HUES48 (cell line): ENCODE results near the gene CSTPP1.
"Not testable (repeated sequence)": the region's sequence is repeated elsewhere in the genome, so short reads cannot be mapped to it uniquely, and the experiment has no call there.

ENCODE experiments used
- H3K27ac ChIP-seq: one replicate; pipeline ENCODE4 v1.7.0; 2013; ENCODE audit warnings: low read depth, low read length, inconsistent platforms
- H3K27me3 ChIP-seq: 2 replicates; pipeline ENCODE4 v1.6.1; 2013; ENCODE audit warnings: mild to moderate bottlenecking, low read length; ENCODE audit not compliant: control insufficient read depth, insufficient read depth
- H3K36me3 ChIP-seq: 2 replicates; pipeline ENCODE4 v1.6.1; 2013; ENCODE audit warnings: low read length; ENCODE audit not compliant: control insufficient read depth, insufficient read depth
- H3K4me1 ChIP-seq: 2 replicates; pipeline ENCODE4 v1.6.1; 2013; ENCODE audit warnings: mild to moderate bottlenecking, low read length; ENCODE audit not compliant: control insufficient read depth, insufficient read depth
- H3K4me3 ChIP-seq: 2 replicates; pipeline ENCODE4 v1.5.1; 2013; ENCODE audit warnings: mild to moderate bottlenecking, low read depth, low read length
- H3K9ac ChIP-seq: 2 replicates; pipeline ENCODE4 v1.6.1; 2013; ENCODE audit warnings: mild to moderate bottlenecking, low read depth, low read length, moderate library complexity
- H3K9me3 ChIP-seq: 2 replicates; pipeline ENCODE4 v1.6.1; 2013; ENCODE audit warnings: low read length; ENCODE audit not compliant: control insufficient read depth, insufficient read depth

Gene CSTPP1

DNA sequence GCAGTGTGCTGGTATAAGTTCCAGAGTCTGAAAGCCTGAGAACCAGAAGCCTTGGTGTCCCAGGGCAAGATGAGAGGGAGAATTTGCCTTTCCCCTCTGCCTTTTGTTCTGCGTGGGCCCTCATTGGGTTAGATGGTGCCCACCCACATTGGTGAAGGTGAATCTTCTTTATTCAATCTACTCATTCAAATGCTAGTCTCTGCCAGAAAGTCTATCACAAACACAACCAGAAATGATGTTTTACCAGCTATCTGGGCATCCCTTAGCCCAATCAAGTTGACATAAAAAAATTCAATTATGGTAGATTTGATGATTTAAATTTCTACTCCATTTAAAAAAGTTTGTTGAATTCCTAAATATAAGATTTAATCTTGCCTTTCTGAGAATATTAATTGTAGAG, 22.2 kb downstream of the CSTPP1 start:
- Histone ChIP-seq H3K27ac (no peak overlapping the region), H3K36me3 (no peaks in the 10 kb centered on the region), H3K27me3 (no peaks in the 10 kb centered on the region), H3K4me1 (no peaks in the 10 kb centered on the region), H3K4me3 (no peak overlapping the region), H3K9me3 (no peaks in the 10 kb centered on the region), H3K9ac (no peak overlapping the region)

GRCh38 chr11:46961041-46961440, 24.5 kb downstream of the CSTPP1 start:
- Histone ChIP-seq H3K36me3 (no peaks in the 10 kb centered on the region), H3K27ac (no peak overlapping the region), H3K9ac (no peak overlapping the region), H3K4me3 (no peak overlapping the region), H3K4me1 (no peaks in the 10 kb centered on the region), H3K9me3 (no peaks in the 10 kb centered on the region), H3K27me3 (no peaks in the 10 kb centered on the region)

- H3K9me3 ChIP-seq, H3K4me1 ChIP-seq, H3K27me3 ChIP-seq, H3K9ac ChIP-seq, H3K36me3 ChIP-seq, H3K27ac ChIP-seq, H3K4me3 ChIP-seq: not testable (repeated sequence)
Observed at GRCh38 chr11:46961886-46962285, 25.3 kb downstream of the CSTPP1 start.

- H3K36me3 ChIP-seq = no peaks in the 10 kb centered on the region
Observed at GRCh38 chr11:46963844-46964243, 27.3 kb downstream of the CSTPP1 start.

DNA sequence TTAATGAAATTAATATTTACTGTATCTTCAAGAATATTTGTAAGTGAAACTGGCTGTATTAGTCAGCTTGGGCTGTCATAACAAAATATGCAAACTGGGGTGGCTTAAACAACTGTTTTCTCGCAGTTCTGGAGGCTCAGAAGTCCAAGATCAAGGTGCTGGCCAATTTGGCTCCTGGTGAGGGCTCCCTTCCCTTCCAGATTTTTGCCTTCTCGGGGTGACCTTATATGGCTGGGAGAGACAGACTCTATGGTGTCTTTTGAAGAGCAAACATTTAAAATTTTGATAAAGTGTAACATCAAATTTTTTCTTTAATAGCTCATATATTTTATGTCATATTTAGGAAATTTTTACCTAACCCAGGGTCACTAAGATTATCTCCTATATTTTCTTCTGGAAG, 30.2 kb downstream of the CSTPP1 start:
- H3K36me3 ChIP-seq = no peaks in the 10 kb centered on the region
- no peak overlapping the region for H3K27ac ChIP-seq
- H3K4me3 ChIP-seq = no peak overlapping the region
- H3K9me3 ChIP-seq = no peaks in the 10 kb centered on the region
- H3K4me1 ChIP-seq = no peaks in the 10 kb centered on the region
- H3K9ac ChIP-seq = no peak overlapping the region
- H3K27me3 ChIP-seq = no peaks in the 10 kb centered on the region

More at GRCh38 chr11:46963844-46964243, 27.3 kb downstream of the CSTPP1 start:
- H3K4me3 ChIP-seq = no peak overlapping the region
- no peaks in the 10 kb centered on the region for H3K27me3 ChIP-seq
- no peak overlapping the region for H3K27ac ChIP-seq
- H3K4me1 ChIP-seq = no peaks in the 10 kb centered on the region
- no peaks in the 10 kb centered on the region for H3K9me3 ChIP-seq
- H3K9ac ChIP-seq = no peak overlapping the region

GRCh38 chr11:46967962-46968361, 31.4 kb downstream of the CSTPP1 start:
- Histone ChIP-seq H3K4me1 (no peaks in the 10 kb centered on the region), H3K27ac (no peak overlapping the region), H3K27me3 (no peaks in the 10 kb centered on the region), H3K36me3 (no peaks in the 10 kb centered on the region), H3K9me3 (no peaks in the 10 kb centered on the region), H3K9ac (no peak overlapping the region), H3K4me3 (no peak overlapping the region)

GRCh38 chr11:46969379-46969778, 32.8 kb downstream of the CSTPP1 start:
- no peak overlapping the region for H3K27ac ChIP-seq
- H3K27me3 ChIP-seq = no peaks in the 10 kb centered on the region
- no peaks in the 10 kb centered on the region for H3K4me1 ChIP-seq
- H3K9ac ChIP-seq = no peak overlapping the region
- H3K9me3 ChIP-seq = no peaks in the 10 kb centered on the region
- no peaks in the 10 kb centered on the region for H3K36me3 ChIP-seq
- no peak overlapping the region for H3K4me3 ChIP-seq

DNA sequence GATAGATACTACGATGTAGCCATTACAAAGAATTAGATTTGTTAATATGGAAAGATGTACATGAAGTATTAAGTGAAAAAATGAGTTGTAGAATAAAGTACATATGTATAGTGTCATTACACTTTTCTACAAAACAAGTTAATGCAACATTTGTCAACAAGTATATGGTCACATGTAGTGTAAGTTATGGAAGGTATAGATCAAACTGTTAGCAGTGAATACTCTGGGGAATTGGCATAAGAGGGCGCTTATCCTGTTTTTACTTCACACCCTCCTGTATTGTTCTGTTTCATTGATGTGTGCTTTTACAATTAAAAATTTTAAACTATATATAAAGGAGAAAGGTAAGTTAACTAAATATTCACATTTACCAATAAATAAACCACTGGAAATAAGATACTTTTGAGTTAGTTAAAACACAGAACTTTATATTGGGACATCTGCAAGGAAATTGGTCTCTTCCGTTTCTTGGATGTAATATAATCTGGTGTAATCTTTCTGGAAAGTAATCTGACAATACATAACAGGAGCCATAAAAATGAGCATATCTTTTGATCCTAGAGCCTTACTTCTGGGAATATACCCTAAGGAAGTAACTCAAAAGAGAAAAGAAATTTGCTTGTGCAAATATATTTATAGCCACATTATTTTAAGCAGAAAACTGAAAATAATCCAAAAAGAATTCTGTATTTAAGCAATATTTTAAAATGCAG, 34.5 kb downstream of the CSTPP1 start:
- no peaks in the 10 kb centered on the region for H3K27me3 ChIP-seq
- no peak overlapping the region for H3K9ac ChIP-seq
- no peaks in the 10 kb centered on the region for H3K36me3 ChIP-seq
- H3K4me3 ChIP-seq = no peak overlapping the region
- no peaks in the 10 kb centered on the region for H3K9me3 ChIP-seq
- peaks cover 4% of the 10 kb centered on the region; the same call in 1 of the 2 replicates for H3K4me1 ChIP-seq
- no peak overlapping the region for H3K27ac ChIP-seq

- no peaks in the 10 kb centered on the region for H3K36me3 ChIP-seq
- H3K9me3 ChIP-seq = no peaks in the 10 kb centered on the region
- H3K27me3 ChIP-seq = no peaks in the 10 kb centered on the region
- no peak overlapping the region for H3K27ac ChIP-seq
- H3K9ac ChIP-seq = no peak overlapping the region
- H3K4me1 ChIP-seq = peaks cover 17% of the 10 kb centered on the region
- H3K4me3 ChIP-seq = no peak overlapping the region
Observed at GRCh38 chr11:46972343-46972742, 35.8 kb downstream of the CSTPP1 start.

DNA sequence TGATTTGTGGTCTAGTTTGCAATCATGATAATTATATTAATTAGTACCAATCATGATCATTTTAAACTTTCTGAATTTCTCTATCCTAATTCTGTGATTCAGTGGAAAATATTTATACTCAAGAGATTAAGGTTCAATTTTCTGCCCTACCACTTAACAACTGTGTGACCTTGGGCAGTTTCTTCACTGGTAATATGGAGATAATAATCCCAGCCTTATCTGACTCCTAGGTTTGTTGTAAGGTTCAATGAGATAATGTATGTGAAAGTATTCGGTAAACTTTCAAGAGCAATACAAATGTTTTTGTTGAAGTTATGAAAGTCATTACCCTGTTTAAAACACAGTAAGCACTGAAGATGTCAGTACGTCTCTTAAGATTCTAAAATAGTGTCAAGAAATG, 36.3 kb downstream of the CSTPP1 start:
- no peak overlapping the region for H3K27ac ChIP-seq
- H3K36me3 ChIP-seq = no peaks in the 10 kb centered on the region
- no peak overlapping the region for H3K9ac ChIP-seq
- no peaks in the 10 kb centered on the region for H3K9me3 ChIP-seq
- H3K4me3 ChIP-seq = no peak overlapping the region
- H3K4me1 ChIP-seq = peaks cover 22% of the 10 kb centered on the region
- H3K27me3 ChIP-seq = no peaks in the 10 kb centered on the region

- Histone ChIP-seq H3K4me1 (peaks cover 38% of the 10 kb centered on the region), H3K9me3 (no peaks in the 10 kb centered on the region), H3K9ac (no peak overlapping the region), H3K27ac (peak overlapping the region; percentile 90), H3K27me3 (no peaks in the 10 kb centered on the region), H3K36me3 (no peaks in the 10 kb centered on the region), H3K4me3 (no peak overlapping the region)
Observed at GRCh38 chr11:46976182-46976854, 39.8 kb downstream of the CSTPP1 start.
